ENCODE results near the gene ITPR3. TPM values are rescaled to one million over a fixed set of nuclear protein-coding genes. Genes with fewer than 3 reads are reported as not detected.
"Not testable (repeated sequence)": the region's sequence is repeated elsewhere in the genome, so short reads cannot be mapped to it uniquely, and the experiment has no call there.

Gene ITPR3
- total RNA-seq, 2 experiments from 2014 or later = 54.2 to 55.1 TPM

DNA sequence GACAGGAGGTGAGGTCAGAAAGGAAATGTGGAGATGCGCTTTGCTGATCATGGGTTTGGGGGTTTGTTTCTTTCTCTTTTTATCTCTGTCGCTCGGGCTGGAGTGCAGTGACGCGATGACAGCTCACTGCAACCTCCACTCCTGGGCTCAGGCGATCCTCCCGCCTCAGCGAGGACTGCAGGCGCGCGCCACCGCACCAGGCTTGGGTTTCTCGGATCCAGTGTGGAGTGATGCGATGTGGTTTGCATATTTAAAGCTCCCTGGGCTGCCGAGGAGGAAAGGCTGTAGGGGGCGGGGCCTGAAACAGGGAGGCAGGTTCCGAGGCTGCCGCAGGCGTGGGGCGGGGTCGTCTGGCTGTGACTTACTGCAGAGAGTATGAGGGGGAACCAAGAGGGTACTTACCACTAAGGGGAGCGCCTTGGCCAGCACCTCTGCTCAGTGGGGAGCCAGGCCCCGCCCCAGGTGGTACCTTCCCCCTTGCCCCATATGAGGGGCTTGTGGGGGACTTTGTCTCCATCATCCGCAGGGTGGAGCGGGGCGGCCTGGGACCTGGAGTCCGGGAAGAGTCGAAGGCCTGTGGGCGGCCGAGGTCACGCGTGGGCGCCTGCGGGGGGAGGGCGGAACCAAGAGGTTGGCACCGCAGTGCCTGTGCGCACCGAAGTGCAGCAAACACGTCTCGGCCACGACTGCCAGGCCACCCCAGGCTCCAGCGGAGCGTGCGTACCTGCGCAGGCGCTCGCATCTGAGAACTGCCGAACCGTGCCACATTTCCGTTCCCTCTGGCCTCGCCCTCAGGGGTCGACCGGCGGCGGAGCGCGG lies 28.3 kb upstream of the ITPR3 start:
- H3K4me1 Mint-ChIP-seq = peaks cover 50% of the 10 kb centered on the region
- no peak overlapping the region for H3K27ac Mint-ChIP-seq
- POLR2A ChIA-PET = interaction anchor here (0.7 to 3.0 kb wide), 6 partner anchors 9 to 104 kb away, joined by 3 to 10 read pairs (median 4); partner anchors contain the start of genes BAK1 and ITPR3

DNA sequence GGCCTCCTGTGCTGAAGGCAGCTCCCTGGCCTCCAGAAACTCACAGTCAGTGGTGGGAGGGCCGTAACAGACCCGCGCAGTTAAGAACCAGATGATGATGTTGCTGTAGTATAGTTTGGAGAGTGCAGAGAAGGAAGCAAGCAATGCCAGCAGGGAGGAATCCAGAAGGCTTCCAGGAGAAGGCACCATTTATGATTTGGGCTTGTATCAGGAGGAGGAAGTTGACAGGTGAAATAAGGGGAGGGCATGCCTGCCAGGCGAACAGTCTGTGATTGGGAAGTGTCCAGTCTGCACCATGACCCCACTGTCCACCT lies 27.8 kb upstream of the ITPR3 start:
- ChIA-PET CTCF (interaction anchor here (0.9 to 3.3 kb wide), 4 partner anchors 8 to 15 kb away, joined by 3 to 17 read pairs (median 6); partner anchors contain the start of gene BAK1), POLR2A (interaction anchor here (1.5 to 3.0 kb wide), 2 partner anchors 28 to 103 kb away, joined by 4 to 10 read pairs; partner anchors contain the start of gene ITPR3)
- Mint-ChIP-seq H3K27me3 (peaks cover 2% of the 10 kb centered on the region), H3K4me3 (peak overlapping the region; percentile 68), H3K27ac (no peak overlapping the region), H3K9me3 (no peaks in the 10 kb centered on the region), H3K36me3 (ENCODE audit: low read depth) (no peaks in the 10 kb centered on the region), H3K4me1 (peaks cover 50% of the 10 kb centered on the region)
- no peak for DNase-seq

More for the DNA sequence above, 28.3 kb upstream of the ITPR3 start:
- Mint-ChIP-seq H3K36me3 (ENCODE audit: low read depth) (no peaks in the 10 kb centered on the region), H3K9me3 (no peaks in the 10 kb centered on the region), H3K4me3 (peak overlapping the region; percentile 68), H3K27me3 (peaks cover 2% of the 10 kb centered on the region)
- DNase-seq = peak; percentile 53
- CTCF ChIA-PET = interaction anchor here (0.9 to 3.3 kb wide), 4 partner anchors 8 to 15 kb away, joined by 3 to 17 read pairs (median 6); partner anchors contain the start of gene BAK1

DNA sequence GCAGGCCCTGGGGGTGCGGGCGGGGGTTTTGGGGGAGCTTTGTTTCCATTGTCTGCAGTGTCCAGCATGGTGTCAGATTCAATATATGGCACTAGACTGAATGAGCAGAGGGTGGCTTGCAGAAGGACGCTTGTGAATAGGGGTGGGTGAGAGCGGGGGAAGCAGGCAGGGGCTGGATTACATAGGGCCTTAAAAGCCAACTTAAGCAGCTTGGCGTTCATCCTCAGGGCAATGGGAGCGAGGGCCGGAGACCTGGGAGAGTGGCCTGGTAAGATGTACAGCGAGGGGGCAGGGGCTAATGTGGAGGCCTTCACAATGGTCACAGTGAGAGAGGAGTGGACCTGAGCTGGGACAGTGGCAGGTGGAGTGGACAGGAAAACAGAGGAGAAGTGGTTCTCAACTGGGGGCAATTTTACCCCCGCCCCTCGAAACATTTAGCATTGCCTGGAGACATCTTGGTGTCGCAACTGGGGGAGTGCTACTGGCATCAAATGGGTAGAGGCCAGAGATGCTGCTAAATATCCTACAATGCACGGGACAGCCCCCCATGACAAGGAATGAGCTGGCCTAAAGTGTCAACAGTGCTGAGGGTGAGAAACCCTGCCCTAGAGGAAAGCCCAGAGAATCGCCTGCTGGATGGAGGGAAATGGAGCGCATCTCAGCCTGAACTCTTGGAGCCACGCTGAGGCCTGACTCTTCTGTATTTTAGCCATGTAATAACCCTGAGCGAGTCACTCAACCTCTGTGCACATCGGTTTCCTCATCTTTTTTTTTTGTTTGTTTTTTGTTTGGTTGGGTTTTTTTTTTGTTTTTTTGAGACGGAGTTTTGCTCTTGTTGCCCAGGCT lies 25.9 kb upstream of the ITPR3 start:
- ChIA-PET POLR2A (no interaction called here), CTCF (interaction anchor here (3.3 to 5.7 kb wide), 2 partner anchors 10 to 12 kb away, joined by 10 to 32 read pairs; no protein-coding TSS in a partner anchor)
- Mint-ChIP-seq H3K4me3 (no peak overlapping the region), H3K9me3 (no peaks in the 10 kb centered on the region), H3K27ac (no peak overlapping the region), H3K4me1 (peaks cover 45% of the 10 kb centered on the region), H3K27me3 (peaks cover 2% of the 10 kb centered on the region), H3K36me3 (ENCODE audit: low read depth) (no peaks in the 10 kb centered on the region)
- no peak for DNase-seq

DNA sequence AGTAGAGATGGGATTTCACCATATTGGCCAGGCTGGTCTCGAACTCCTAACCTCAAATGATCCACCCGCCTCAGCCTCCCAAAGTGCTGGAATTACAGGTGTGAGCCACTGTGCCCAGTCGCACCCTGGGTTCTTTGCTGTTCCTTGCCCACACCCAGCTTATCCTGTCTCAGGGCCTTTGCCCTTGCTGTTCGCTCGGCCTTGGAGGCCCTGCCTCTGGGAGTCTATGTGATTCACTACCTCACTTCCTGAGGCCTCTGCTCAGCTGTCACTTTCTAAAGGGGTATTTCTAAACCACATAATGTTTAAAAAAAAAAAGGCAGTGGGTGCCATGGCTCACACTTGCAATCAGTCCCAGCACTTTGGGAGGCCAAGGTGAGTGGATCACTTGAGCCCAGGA lies 24.2 kb upstream of the ITPR3 start:
- not testable (repeated sequence) for H3K36me3 Mint-ChIP-seq (ENCODE audit: low read depth); H3K27me3 Mint-ChIP-seq; H3K4me3 Mint-ChIP-seq; H3K9me3 Mint-ChIP-seq; H3K27ac Mint-ChIP-seq
- ChIA-PET CTCF (interaction anchor here (0.7 to 5.7 kb wide), 3 partner anchors 11 to 652 kb away, joined by 4 to 32 read pairs (median 4); partner anchors contain the start of gene SMIM29), POLR2A (interaction anchor here (0.8 to 1.6 kb wide), 3 partner anchors 10 to 26 kb away, joined by 3 to 5 read pairs (median 4); partner anchors contain the start of gene ITPR3)
- peak; percentile 32 for DNase-seq
- peaks cover 34% of the 10 kb centered on the region for H3K4me1 Mint-ChIP-seq

DNA sequence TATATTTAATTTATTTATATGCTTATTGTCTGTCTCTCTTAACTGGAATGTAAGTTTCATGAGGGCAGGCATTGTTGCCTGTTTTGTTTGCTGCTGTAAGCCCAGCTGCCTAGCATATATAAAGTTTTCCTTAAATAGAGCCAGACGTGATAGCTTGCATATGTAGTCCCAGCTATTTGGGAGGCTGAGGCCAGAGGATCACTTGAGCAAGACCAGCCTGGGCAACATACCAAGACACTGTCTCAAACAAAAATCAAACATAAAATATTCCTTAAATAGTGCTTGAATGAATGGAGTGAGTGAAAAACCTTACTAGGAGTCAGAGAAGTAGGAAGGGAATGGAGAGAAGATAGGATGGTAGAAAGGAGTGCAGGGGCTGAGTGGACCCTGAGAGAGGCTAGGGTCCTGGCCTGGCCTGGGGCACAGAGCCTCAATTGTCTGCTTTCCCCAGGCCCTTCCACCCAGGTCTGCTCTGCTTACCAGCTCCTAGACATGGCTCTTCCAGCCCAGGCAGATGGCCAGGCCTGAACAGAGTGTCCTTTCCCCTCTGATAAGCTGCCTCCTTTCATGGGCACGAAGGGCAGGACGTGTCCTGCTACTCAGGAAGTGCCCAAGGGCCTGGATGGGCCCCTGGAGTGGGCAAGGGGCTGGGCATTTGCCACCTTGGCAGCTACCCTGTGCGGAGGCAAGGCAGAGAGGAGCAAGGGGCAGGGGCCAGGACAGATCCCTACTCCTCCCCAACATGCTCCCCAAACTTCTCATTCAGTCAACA lies 23.4 kb upstream of the ITPR3 start:
- no peaks in the 10 kb centered on the region for H3K9me3 Mint-ChIP-seq
- no peak overlapping the region for H3K4me3 Mint-ChIP-seq
- H3K27me3 Mint-ChIP-seq = peaks cover 6% of the 10 kb centered on the region
- H3K27ac Mint-ChIP-seq = no peak overlapping the region
- H3K4me1 Mint-ChIP-seq = peaks cover 27% of the 10 kb centered on the region
- no peak for DNase-seq
- CTCF ChIA-PET = interaction anchor here (0.7 to 5.7 kb wide), 3 partner anchors 10 to 23 kb away, joined by 3 to 32 read pairs (median 4); partner anchors contain the start of gene ITPR3
- H3K36me3 Mint-ChIP-seq (ENCODE audit: low read depth) = no peaks in the 10 kb centered on the region
- POLR2A ChIA-PET = interaction anchor here (0.8 to 1.6 kb wide), 4 partner anchors 10 to 25 kb away, joined by 3 to 5 read pairs (median 4); partner anchors contain the start of gene ITPR3

DNA sequence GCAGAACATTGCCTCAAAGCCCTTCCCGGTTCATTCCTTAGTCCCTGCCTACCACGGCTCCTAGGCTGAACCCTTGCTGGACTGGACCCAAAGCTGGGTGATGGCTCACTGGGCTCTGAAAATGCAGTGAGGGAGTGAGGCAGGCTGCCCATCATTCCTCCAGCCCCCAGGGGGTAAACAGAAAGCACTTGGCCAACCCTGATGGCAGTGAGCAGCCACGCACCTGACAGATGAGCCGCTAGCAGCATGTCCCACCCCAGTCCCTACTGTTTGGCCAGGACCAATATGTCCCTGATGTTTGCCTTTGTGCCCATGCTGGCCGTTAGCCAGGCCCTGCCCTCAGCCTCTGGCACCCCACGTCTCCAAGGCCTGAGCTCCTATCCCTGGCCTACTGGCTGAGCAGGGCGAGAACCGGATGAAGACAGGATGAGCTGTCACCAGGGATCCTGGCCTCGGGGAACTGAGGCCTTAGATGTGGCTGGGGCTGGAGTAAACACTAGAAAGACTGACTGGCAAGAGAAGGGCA lies 21.6 kb upstream of the ITPR3 start:
- no peak for DNase-seq
- Mint-ChIP-seq H3K27me3 (peaks cover 12% of the 10 kb centered on the region), H3K36me3 (ENCODE audit: low read depth) (no peaks in the 10 kb centered on the region), H3K9me3 (no peaks in the 10 kb centered on the region), H3K27ac (no peak overlapping the region), H3K4me3 (no peak overlapping the region), H3K4me1 (peaks cover 19% of the 10 kb centered on the region)
- ChIA-PET POLR2A (no interaction called here), CTCF (interaction anchor here (0.6 to 5.7 kb wide), 2 partner anchors 8 to 158 kb away, joined by 4 to 32 read pairs; no protein-coding TSS in a partner anchor)

DNA sequence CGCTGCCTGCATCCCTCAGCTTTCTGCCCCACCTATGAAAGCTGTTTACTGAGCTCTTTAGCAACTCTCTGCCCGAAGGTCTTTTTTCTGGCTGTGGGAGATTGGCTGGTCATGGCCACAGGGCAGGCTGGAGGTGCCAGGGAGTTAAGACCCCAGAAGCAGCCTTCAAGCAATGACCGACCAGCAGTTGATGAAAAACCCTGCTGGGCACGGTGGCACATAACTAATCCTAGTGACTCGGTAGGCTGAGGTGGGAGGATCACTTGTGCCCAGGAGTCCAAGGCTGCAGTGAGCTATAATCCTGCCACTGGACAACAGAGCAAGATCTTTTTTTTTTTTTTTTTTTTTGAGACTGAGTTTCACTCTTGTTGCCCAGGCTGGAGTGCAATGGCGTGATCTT lies 20.4 kb upstream of the ITPR3 start:
- H3K4me1 Mint-ChIP-seq = peaks cover 11% of the 10 kb centered on the region
- H3K27ac Mint-ChIP-seq = no peak overlapping the region
- POLR2A ChIA-PET = interaction anchor here (1.6 kb wide), 1 partner anchor 21 kb away, joined by 4 read pairs; no protein-coding TSS in a partner anchor
- CTCF ChIA-PET = no interaction called here
- peaks cover 3% of the 10 kb centered on the region for H3K36me3 Mint-ChIP-seq (ENCODE audit: low read depth)
- H3K4me3 Mint-ChIP-seq = no peak overlapping the region
- DNase-seq = no peak
- no peaks in the 10 kb centered on the region for H3K9me3 Mint-ChIP-seq
- H3K27me3 Mint-ChIP-seq = peaks cover 19% of the 10 kb centered on the region

DNA sequence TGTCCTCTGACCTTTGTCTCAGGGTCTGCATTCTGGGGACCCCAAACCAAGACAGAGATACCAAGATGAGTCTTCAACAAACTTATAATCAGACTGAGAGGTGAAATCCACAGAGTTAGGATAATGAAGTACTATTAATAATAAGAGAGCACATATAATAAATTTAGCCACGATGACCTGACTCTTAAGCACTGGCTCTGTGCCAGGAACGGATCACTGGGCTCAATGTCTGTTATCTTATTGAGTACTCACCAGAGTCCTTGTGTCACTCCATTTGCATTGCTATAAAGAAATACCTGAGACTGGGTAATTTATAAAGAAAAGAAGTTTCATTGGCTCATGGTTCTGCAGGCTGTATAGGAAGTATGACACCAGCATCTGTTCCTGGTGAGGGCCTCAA lies 18.9 kb upstream of the ITPR3 start:
- CTCF ChIA-PET = interaction anchor here (0.9 to 1.4 kb wide), 2 partner anchors 9 to 17 kb away, joined by 3 to 5 read pairs; no protein-coding TSS in a partner anchor

DNA sequence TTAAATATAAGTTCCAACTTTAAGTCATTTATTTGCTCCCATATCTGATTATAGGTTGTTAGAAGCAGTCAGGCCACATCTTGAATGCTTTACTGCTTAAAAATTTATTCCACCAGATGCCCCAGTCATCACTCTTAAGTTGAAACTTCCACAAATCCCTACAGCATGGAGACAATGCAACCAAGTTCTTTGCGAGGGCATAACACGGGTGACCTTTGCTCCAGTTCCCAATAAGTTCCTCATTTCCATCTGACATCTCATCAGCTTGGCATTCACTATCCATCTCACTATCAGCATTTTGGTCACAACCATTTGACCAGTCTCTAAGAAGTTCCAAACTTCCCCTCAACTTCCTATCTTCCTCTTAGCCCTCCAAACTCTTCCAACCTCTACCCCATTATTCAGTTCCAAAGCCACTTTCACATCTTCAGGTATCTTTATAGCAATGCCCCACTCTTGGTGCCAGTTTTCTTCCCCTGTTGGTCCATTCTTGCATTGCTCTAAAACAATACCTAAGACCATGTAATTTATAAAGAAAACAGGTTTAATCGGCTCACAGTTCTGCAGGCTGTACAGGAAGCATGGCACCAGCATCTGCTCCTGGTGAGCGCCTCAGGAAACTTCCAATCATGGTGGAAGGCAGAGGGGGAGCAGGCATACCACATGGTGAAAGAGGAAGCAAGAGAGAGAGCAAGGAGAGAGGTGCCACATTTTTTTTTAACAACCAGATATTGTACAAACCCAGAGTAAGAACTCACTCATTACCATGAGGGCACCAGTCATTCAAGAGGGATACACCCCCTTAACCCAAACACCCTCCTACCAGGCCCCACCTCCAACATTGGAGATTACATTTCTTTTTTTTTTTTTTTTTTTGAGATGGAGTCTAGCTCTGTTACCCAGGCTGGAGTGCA lies 15.9 kb upstream of the ITPR3 start:
- H3K4me3 Mint-ChIP-seq = no peak overlapping the region
- peaks cover 21% of the 10 kb centered on the region for H3K27me3 Mint-ChIP-seq
- no peaks in the 10 kb centered on the region for H3K9me3 Mint-ChIP-seq
- ChIA-PET POLR2A (interaction anchor here (1.0 kb wide), 1 partner anchor 10 kb away, joined by 3 read pairs; no protein-coding TSS in a partner anchor), CTCF (interaction anchor here (1.2 to 3.4 kb wide), 4 partner anchors 11 to 26 kb away, joined by 3 to 29 read pairs (median 8); partner anchors contain the start of gene BAK1)
- H3K4me1 Mint-ChIP-seq = peaks cover 6% of the 10 kb centered on the region
- H3K27ac Mint-ChIP-seq = no peak overlapping the region
- DNase-seq = no peak
- peaks cover 3% of the 10 kb centered on the region for H3K36me3 Mint-ChIP-seq (ENCODE audit: low read depth)

More for the DNA sequence above, 18.9 kb upstream of the ITPR3 start:
- Mint-ChIP-seq H3K36me3 (ENCODE audit: low read depth) (peaks cover 3% of the 10 kb centered on the region), H3K27me3 (peaks cover 19% of the 10 kb centered on the region), H3K4me3 (no peak overlapping the region), H3K4me1 (peaks cover 2% of the 10 kb centered on the region), H3K9me3 (no peaks in the 10 kb centered on the region), H3K27ac (no peak overlapping the region)
- POLR2A ChIA-PET = interaction anchor here (1.0 to 1.6 kb wide), 2 partner anchors 10 to 20 kb away, joined by 3 to 4 read pairs; no protein-coding TSS in a partner anchor
- no peak for DNase-seq

DNA sequence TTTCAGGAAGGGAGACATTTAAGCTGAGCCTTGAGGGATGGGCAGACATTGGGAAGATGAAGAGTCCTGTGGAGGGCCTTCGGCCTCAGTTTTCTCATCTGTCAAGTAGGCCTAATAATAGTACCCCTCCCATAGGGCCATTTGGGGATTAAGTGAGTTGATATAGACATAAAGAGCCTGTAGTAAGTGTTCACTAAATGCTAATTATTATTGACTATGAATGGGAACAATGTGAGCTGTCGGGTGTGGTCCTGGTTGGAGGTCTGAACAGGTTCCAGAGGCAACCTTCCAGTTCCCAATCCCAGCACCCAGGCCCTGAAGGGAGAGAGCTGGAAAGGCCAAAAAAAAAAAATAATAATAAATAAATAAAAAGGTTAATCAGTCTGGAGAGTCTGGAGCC lies 14.5 kb upstream of the ITPR3 start:
- Mint-ChIP-seq H3K4me3 (no peak overlapping the region), H3K9me3 (no peaks in the 10 kb centered on the region), H3K27me3 (peaks cover 22% of the 10 kb centered on the region), H3K36me3 (ENCODE audit: low read depth) (peaks cover 3% of the 10 kb centered on the region), H3K4me1 (peaks cover 6% of the 10 kb centered on the region), H3K27ac (no peak overlapping the region)
- DNase-seq = no peak
- POLR2A ChIA-PET = interaction anchor here (1.2 to 3.5 kb wide), 5 partner anchors 9 to 216 kb away, joined by 4 to 29 read pairs (median 4); partner anchors contain the start of genes ITPR3 and UQCC2
- CTCF ChIA-PET = interaction anchor here (1.0 to 3.5 kb wide), 13 partner anchors 9 to 357 kb away, joined by 3 to 34 read pairs (median 9); partner anchors contain the start of genes BAK1, ITPR3 and SYNGAP1
